GM12878 (cell line): ENCODE results near the gene ACADVL. TPM values are rescaled to one million over a fixed set of nuclear protein-coding genes. Genes with fewer than 3 reads are reported as not detected.

Experiments
- ATAC-seq: fragments of 200-7000 bp; cut with Tn5 transposase; 3 replicates; pipeline ENCODE4 v1.9.1; 2020; ENCODE audit warnings: mild to moderate bottlenecking, moderate library complexity
- BruUV-seq: library from RNA; stranded (reverse); fragments of 400-500 nt; replicated peaks from 2 replicates; lab custom pipeline; 2021; lab: Mats Ljungman, UMichigan
- CTCF ChIA-PET: fragments of 300-600 bp; sonication (Branson Sonifier 250); formaldehyde crosslinking; extraction: SDS; loops from one replicate; lab custom pipeline; 2021; ENCODE audit warnings: inconsistent platforms; lab: Yijun Ruan, JAX
- POLR2A ChIA-PET: fragments of 350-600 bp; formaldehyde crosslinking; extraction: SDS; loops from one replicate; lab custom pipeline; 2021; ENCODE audit warnings: inconsistent platforms; lab: Charles Lee
- RAD21 ChIA-PET: fragments of 300-600 bp; sonication (Branson Sonifier 250); formaldehyde crosslinking; loops from one replicate; lab custom pipeline; 2023; ENCODE audit warnings: antibody characterized with exemption; ENCODE audit not compliant: unreplicated experiment; lab: Charles Lee
- SMC1A ChIA-PET: fragments of 300-600 bp; sonication (Branson Sonifier 250); formaldehyde crosslinking; loops from one replicate; lab custom pipeline; 2023; ENCODE audit not compliant: unreplicated experiment, uncharacterized antibody; lab: Charles Lee
- DNase-seq: peaks from one replicate; pipeline ENCODE4 v3.0.0-alpha.2; 2011; ENCODE audit warnings: low read depth, low spot score
- FAIRE-seq: peaks from 3 replicates; lab custom pipeline; 2011; peaks lifted over from hg19 to GRCh38; lab: Jason Lieb, UNC
- H2AFZ ChIP-seq: 2 replicates; pipeline ENCODE4 v1.6.0; 2011; ENCODE audit warnings: low read depth, low read length, control low read depth; ENCODE audit not compliant: control insufficient read depth
- H3K27ac ChIP-seq: 2 replicates; pipeline ENCODE4 v1.5.1; 2011; ENCODE audit warnings: control low read depth; ENCODE audit not compliant: control insufficient read depth, insufficient read depth
- H3K27me3 ChIP-seq, 2 experiments: replicated peaks in 1 of 2; 2 replicates each; pipeline versions ENCODE4 v1.6.0 to v1.6.1; 2011; ENCODE audit warnings: low read length in 1 of 2; ENCODE audit not compliant: control insufficient read depth in 2 of 2, insufficient read depth in 2 of 2
- H3K36me3 ChIP-seq, 2 experiments: 2 replicates each; pipeline ENCODE4 v1.5.1; 2011; ENCODE audit warnings: low read length in 1 of 2; ENCODE audit not compliant: control insufficient read depth in 2 of 2, insufficient read depth in 2 of 2
- H3K4me1 ChIP-seq: 2 replicates; pipeline ENCODE4 v1.6.1; 2011; ENCODE audit warnings: mild to moderate bottlenecking, low read length, moderate library complexity, mixed read lengths; ENCODE audit not compliant: control insufficient read depth, insufficient read depth
- H3K4me2 ChIP-seq: 2 replicates; pipeline ENCODE4 v1.6.0; 2011; ENCODE audit warnings: control low read depth; ENCODE audit not compliant: control insufficient read depth, insufficient read depth
- H3K4me3 ChIP-seq: fragments of 200-600 bp; sonication (generic); 2 replicates; pipeline ENCODE4 v1.5.1; 2016
- H3K79me2 ChIP-seq: 2 replicates; pipeline ENCODE4 v1.6.0; 2011; ENCODE audit warnings: low read length; ENCODE audit not compliant: control insufficient read depth, insufficient read depth
- H3K9ac ChIP-seq: 2 replicates; pipeline ENCODE4 v1.8.0; 2011; ENCODE audit warnings: low read length, control low read depth, mixed read lengths; ENCODE audit not compliant: control insufficient read depth, insufficient read depth
- H3K9me3 ChIP-seq: replicated peaks from 3 replicates; pipeline ENCODE4 v1.5.1; 2011; ENCODE audit warnings: mild to moderate bottlenecking, low read length; ENCODE audit not compliant: control insufficient read depth, insufficient read depth
- H4K20me1 ChIP-seq: 2 replicates; pipeline ENCODE4 v1.6.0; 2011; ENCODE audit not compliant: control insufficient read depth, insufficient read depth
- CUX1 ChIP-seq: IDR thresholded peaks from 2 replicates; pipeline ENCODE4 v1.6.1; 2012; ENCODE audit warnings: improper control_type of control experiment, low read depth, low read length; ENCODE audit not compliant: insufficient replicate concordance
- HDAC2 ChIP-seq: fragments of 200-600 bp; sonication (generic); IDR thresholded peaks from 2 replicates; pipeline ENCODE4 v1.6.1; 2017
- YBX1 ChIP-seq: fragments of 450-650 bp; IDR thresholded peaks from 2 replicates; pipeline ENCODE4 v1.6.1; 2016; ENCODE audit warnings: antibody characterized with exemption
- ZBTB33 ChIP-seq: fragments of 450-650 bp; IDR thresholded peaks from 2 replicates; pipeline ENCODE4 v1.6.1; 2017; ENCODE audit warnings: mild to moderate bottlenecking
- ZBTB40 ChIP-seq: fragments of 450-650 bp; IDR thresholded peaks from 2 replicates; pipeline ENCODE4 v1.6.1; 2016; ENCODE audit warnings: mild to moderate bottlenecking, moderate library complexity, borderline replicate concordance
- ZNF24 ChIP-seq: fragments of 450-650 bp; IDR thresholded peaks from 2 replicates; pipeline ENCODE4 v1.6.1; 2017; ENCODE audit warnings: antibody characterized with exemption, mild to moderate bottlenecking
- ZNF687 ChIP-seq: fragments of 450-650 bp; IDR thresholded peaks from 2 replicates; pipeline ENCODE4 v1.6.1; 2017; ENCODE audit warnings: mild to moderate bottlenecking, moderate library complexity
- whole genome bisulfite sequencing: methylation state at CpG from one replicate; pipeline ENCODE4 v1.1.6; 2016; ENCODE audit warnings: low lambda C conversion rate; ENCODE audit not compliant: insufficient replicate concordance, insufficient coverage; ENCODE audit errors: missing lambda C conversion rate; 5-methylcytosine and 5-hydroxymethylcytosine counted together
- in situ Hi-C: fragments of 300-500 bp; cut with MboI; formaldehyde crosslinking; loops from 9 replicates; pipeline ENCODE4 v1.14.3; 2018; ENCODE audit warnings: mixed read lengths
- intact Hi-C: fragments of 100-400 bp; cut with micrococcal nuclease; formaldehyde crosslinking; loops from one replicate; pipeline ENCODE4 v1.14.2; 2022; ENCODE audit not compliant: unreplicated experiment
- polyA plus RNA-seq, 11 experiments: library from polyadenylated mRNA; depleted of rRNA in 4 of 11; unstranded in 6 of 11; stranded (reverse) in 5 of 11; fragments of >200 nt; fragmentation: Nextera tagmentation in 4 of 11; fragmentation: Illumina TruSeq in 1 of 11; extraction: Ambion mirVana in 4 of 11; extraction: Trizol in 1 of 11; gene quantifications; 1 replicate in 1 of 11; 2 replicates in 10 of 11; pipeline versions ENCODE4 v1.2.1 to v1.2.3, GENCODE V29; 2011 to 2016; ENCODE audit warnings: inconsistent platforms in 2 of 11, missing spikeins in 2 of 11, low read depth in 1 of 11
- total RNA-seq, 4 experiments: library from RNA; depleted of rRNA in 3 of 4; stranded (reverse); fragments of >200 nt in 3 of 4; fragmentation: Illumina TruSeq in 1 of 4; extraction: Trizol in 1 of 4; gene quantifications; 2 replicates each; pipeline versions ENCODE4 v1.2.1 to v1.2.3, GENCODE V29; 2013 to 2021

The ACADVL gene
- total and polyA plus RNA-seq, 10 of the 15 experiments (the other 5 are each of a cell fraction or from before 2014, with no cell fraction given), result 25.4 to 232 (median 180) TPM

- peaks cover 43% of the 10 kb centered on the region for H3K79me2 ChIP-seq
- POLR2A ChIA-PET, result interaction anchor here (3.9 kb wide), 1 partner anchor 23 kb away, joined by 43 read pairs; the partner anchor contains the start of genes ACADVL and DLG4
- no peak overlapping the region for H3K27ac ChIP-seq
- peak overlapping the region; percentile 32; the same call in 1 of the 2 replicates for H3K9ac ChIP-seq
- ATAC-seq (no peak), DNase-seq (no peak), FAIRE-seq (no peak)
- no peaks in the 10 kb centered on the region for H3K9me3 ChIP-seq
- CTCF ChIA-PET, result interaction anchor here (6.0 kb wide), 1 partner anchor 23 kb away, joined by 70 read pairs; the partner anchor contains the start of genes ACADVL and DLG4
- peaks cover 16% of the 10 kb centered on the region for H3K4me1 ChIP-seq
- H4K20me1 ChIP-seq, result no peaks in the 10 kb centered on the region
- BruUV-seq, result no TSS peak
- peaks cover 10 to 19% of the 10 kb centered on the region in 2 experiments; a peak in 3 of 4 replicates for H3K36me3 ChIP-seq
- H2AFZ ChIP-seq, result no peak overlapping the region; the same call in 1 of the 2 replicates
- H3K4me3 ChIP-seq, result peak overlapping the region; percentile 83; the same call in 1 of the 2 replicates
- in situ Hi-C loops (no loop called here), intact Hi-C loops (loop anchor here (5.0 kb wide), 1 partner anchor 64 kb away; the partner anchor contains the start of gene EIF5A)
- SMC1A ChIA-PET, result interaction anchor here (1.5 to 4.3 kb wide), 3 partner anchors 7 to 23 kb away, joined by 4 to 34 read pairs (median 26); partner anchors contain the start of genes ACADVL, CTDNEP1, DLG4 and DVL2
- RAD21 ChIA-PET, result interaction anchor here (1.3 to 6.3 kb wide), 2 partner anchors 23 to 29 kb away, joined by 3 to 51 read pairs; partner anchors contain the start of genes ACADVL and DLG4
- WGBS, result 75% methylated on average over 2 of the region's 2 CpGs
- H3K27me3 ChIP-seq, result no peaks in the 10 kb centered on the region
- peak overlapping the region; percentile 88 for H3K4me2 ChIP-seq
- TF ChIP-seq ZBTB33 (no peak), HDAC2 (no peak), YBX1 (no peak), ZNF24 (no peak), CUX1 (no peak), ZBTB40 (no peak), ZNF687 (no peak)
These were observed 23.7 kb downstream of the ACADVL start for GRCh38 chr17:7243453-7243729.
